Measurements from ENCODE around the gene ZNF394.
"Not testable (repeated sequence)": the region's sequence is repeated elsewhere in the genome, so short reads cannot be mapped to it uniquely, and the experiment has no call there.

DNA sequence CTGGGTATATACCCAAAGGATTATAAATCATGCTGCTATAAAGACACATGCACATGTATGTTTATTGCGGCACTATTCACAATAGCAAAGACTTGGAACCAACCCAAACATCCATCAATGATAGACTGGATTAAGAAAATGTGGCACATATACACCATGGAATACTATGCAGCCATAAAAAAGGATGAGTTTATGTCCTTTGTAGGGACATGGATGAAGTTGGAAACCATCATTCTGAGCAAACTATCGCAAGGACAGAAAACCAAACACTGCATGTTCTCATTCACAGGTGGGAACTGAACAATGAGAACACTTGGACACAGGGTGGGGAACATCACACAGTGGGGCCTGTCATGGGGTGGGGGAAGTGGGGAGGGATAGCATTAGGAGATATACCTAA is 49.5 kb upstream of the ZNF394 start:
- not testable (repeated sequence) for TF ChIP-seq POLR2A (IDR thresholded peaks at IDR 0.05)
- TF ChIP-seq, protein P1, sequence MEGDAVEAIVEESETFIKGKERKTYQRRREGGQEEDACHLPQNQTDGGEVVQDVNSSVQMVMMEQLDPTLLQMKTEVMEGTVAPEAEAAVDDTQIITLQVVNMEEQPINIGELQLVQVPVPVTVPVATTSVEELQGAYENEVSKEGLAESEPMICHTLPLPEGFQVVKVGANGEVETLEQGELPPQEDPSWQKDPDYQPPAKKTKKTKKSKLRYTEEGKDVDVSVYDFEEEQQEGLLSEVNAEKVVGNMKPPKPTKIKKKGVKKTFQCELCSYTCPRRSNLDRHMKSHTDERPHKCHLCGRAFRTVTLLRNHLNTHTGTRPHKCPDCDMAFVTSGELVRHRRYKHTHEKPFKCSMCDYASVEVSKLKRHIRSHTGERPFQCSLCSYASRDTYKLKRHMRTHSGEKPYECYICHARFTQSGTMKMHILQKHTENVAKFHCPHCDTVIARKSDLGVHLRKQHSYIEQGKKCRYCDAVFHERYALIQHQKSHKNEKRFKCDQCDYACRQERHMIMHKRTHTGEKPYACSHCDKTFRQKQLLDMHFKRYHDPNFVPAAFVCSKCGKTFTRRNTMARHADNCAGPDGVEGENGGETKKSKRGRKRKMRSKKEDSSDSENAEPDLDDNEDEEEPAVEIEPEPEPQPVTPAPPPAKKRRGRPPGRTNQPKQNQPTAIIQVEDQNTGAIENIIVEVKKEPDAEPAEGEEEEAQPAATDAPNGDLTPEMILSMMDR (IDR thresholded peaks at IDR 0.05), result not testable (repeated sequence)

Data from ovary (tissue), 3 donors.